Endothelial cell of umbilical vein (primary cell): Measurements from ENCODE around the gene GPRIN2. TPM values are rescaled to one million over a fixed set of nuclear protein-coding genes. Genes with fewer than 3 reads are reported as not detected.

Source experiments
- BruUV-seq: library from RNA; stranded (reverse); fragments of 400-500 nt; replicated peaks from 2 replicates; lab custom pipeline; 2021; lab: Mats Ljungman, UMichigan
- CTCF ChIA-PET: fragments of 300-600, 350-600 bp; sonication (Branson Sonifier 250); formaldehyde crosslinking; loops from one replicate; lab custom pipeline; 2021; ENCODE audit warnings: antibody characterized with exemption, inconsistent platforms; lab: Charles Lee
- POLR2A ChIA-PET: fragments of 300-600, 350-600 bp; sonication (Branson Sonifier 250); formaldehyde crosslinking; loops from one replicate; lab custom pipeline; 2021; ENCODE audit warnings: antibody characterized with exemption, inconsistent platforms; lab: Charles Lee
- DNase-seq: peaks from one replicate; pipeline ENCODE4 v3.0.0-alpha.2; 2011; ENCODE audit warnings: low read depth, low spot score
- FAIRE-seq: peaks from 2 replicates; lab custom pipeline; 2011; peaks lifted over from hg19 to GRCh38; lab: Jason Lieb, UNC
- H2AFZ ChIP-seq: 2 replicates; pipeline ENCODE4 v1.6.0; 2012; ENCODE audit warnings: low read depth, low read length, control low read depth, inconsistent platforms
- H3K27ac ChIP-seq: 2 replicates; pipeline ENCODE4 v1.5.1; 2011; ENCODE audit warnings: low read depth, mild to moderate bottlenecking, control low read depth, low read length, moderate library complexity; ENCODE audit not compliant: insufficient read depth
- H3K27me3 ChIP-seq, 2 experiments: 2 replicates each; pipeline versions ENCODE4 v1.6.0 to v1.6.1; 2011; ENCODE audit warnings: low read length in 2 of 2, mixed read lengths in 1 of 2; ENCODE audit not compliant: control insufficient read depth in 2 of 2, insufficient read depth in 2 of 2
- H3K36me3 ChIP-seq, 2 experiments: 2 replicates in 1 of 2; 3 replicates in 1 of 2; pipeline ENCODE4 v1.5.1; 2011; ENCODE audit warnings: low read length in 2 of 2, mild to moderate bottlenecking in 1 of 2, moderate library complexity in 1 of 2; ENCODE audit not compliant: control insufficient read depth in 2 of 2, insufficient read depth in 2 of 2; ENCODE audit errors: extremely low read depth in 1 of 2
- H3K4me1 ChIP-seq: 3 replicates; pipeline ENCODE4 v1.5.1; 2011; ENCODE audit warnings: mild to moderate bottlenecking, low read length; ENCODE audit not compliant: control insufficient read depth, insufficient read depth; ENCODE audit errors: extremely low read depth
- H3K4me2 ChIP-seq: 2 replicates; pipeline ENCODE4 v1.6.1; 2011; ENCODE audit warnings: low read length, control low read depth, mixed read lengths; ENCODE audit not compliant: insufficient read depth
- H3K4me3 ChIP-seq, 3 experiments: fragments of 200-600 bp in 1 of 3; sonication (generic), shearing (Covaris generic) in 1 of 3; replicated peaks in 1 of 3; 2 replicates each; pipeline ENCODE4 v1.5.1; 2011 to 2016; ENCODE audit warnings: control low read depth in 3 of 3, low read length in 3 of 3, mild to moderate bottlenecking in 2 of 3, inconsistent platforms in 1 of 3, low read depth in 1 of 3, moderate library complexity in 1 of 3; ENCODE audit not compliant: insufficient read depth in 1 of 3
- H3K79me2 ChIP-seq: 2 replicates; pipeline ENCODE4 v1.6.0; 2012; ENCODE audit warnings: low read length, inconsistent platforms; ENCODE audit not compliant: control insufficient read depth, insufficient read depth
- H3K9ac ChIP-seq: replicated peaks from 2 replicates; pipeline ENCODE3; 2011; ENCODE audit warnings: low read length, control low read depth; ENCODE audit not compliant: insufficient read depth; ENCODE audit errors: extremely low read depth
- H3K9me1 ChIP-seq: replicated peaks from 3 replicates; pipeline ENCODE4 v1.6.0; 2011; ENCODE audit warnings: mild to moderate bottlenecking, low read length; ENCODE audit not compliant: control insufficient read depth, insufficient read depth; ENCODE audit errors: extremely low read depth
- H3K9me3 ChIP-seq: replicated peaks from 2 replicates; pipeline ENCODE4 v1.5.1; 2012; ENCODE audit warnings: low read length, inconsistent platforms; ENCODE audit not compliant: control insufficient read depth, insufficient read depth
- H4K20me1 ChIP-seq: replicated peaks from 2 replicates; pipeline ENCODE3; 2011; ENCODE audit warnings: mild to moderate bottlenecking, low read length; ENCODE audit not compliant: control insufficient read depth, insufficient read depth; ENCODE audit errors: extremely low read depth
- CTCF ChIP-seq, 2 donors: IDR thresholded peaks; 1 replicate in 1 of 2; 2 replicates in 1 of 2; pipeline ENCODE4 v1.5.1; 2011; ENCODE audit warnings: low read length in 2 of 2, mild to moderate bottlenecking in 2 of 2, moderate library complexity in 2 of 2, control low read depth in 1 of 2, inconsistent platforms in 1 of 2, low read depth in 1 of 2; ENCODE audit not compliant: insufficient read depth in 1 of 2; ENCODE audit errors: extremely low read depth in 1 of 2
- EZH2 ChIP-seq: IDR thresholded peaks from 2 replicates; pipeline ENCODE4 v1.6.1; 2012; ENCODE audit warnings: borderline replicate concordance, low read depth, mild to moderate bottlenecking, moderate library complexity, low read length, inconsistent platforms; ENCODE audit not compliant: severe bottlenecking
- FOS ChIP-seq: IDR thresholded peaks from 2 replicates; pipeline ENCODE4 v1.6.1; 2011; ENCODE audit warnings: mild to moderate bottlenecking, low read length, moderate library complexity, borderline replicate concordance; ENCODE audit not compliant: insufficient read depth
- GATA2 ChIP-seq: IDR thresholded peaks from 2 replicates; pipeline ENCODE4 v1.7.0; 2011; ENCODE audit warnings: low read depth, mild to moderate bottlenecking, moderate library complexity, mixed read lengths, low read length; ENCODE audit not compliant: insufficient read length, insufficient read depth
- JUN ChIP-seq: IDR thresholded peaks from 2 replicates; pipeline ENCODE4 v1.6.1; 2011; ENCODE audit warnings: borderline replicate concordance, low read depth; ENCODE audit not compliant: insufficient read length, insufficient read depth
- MAX ChIP-seq: IDR thresholded peaks from 2 replicates; pipeline ENCODE4 v1.6.1; 2011; ENCODE audit not compliant: insufficient read depth, insufficient read length
- MYC ChIP-seq: IDR thresholded peaks from one replicate; pipeline ENCODE4 v1.6.1; 2011; ENCODE audit warnings: mild to moderate bottlenecking, low read depth, low read length
- POLR2A ChIP-seq: IDR thresholded peaks from 2 replicates; pipeline ENCODE4 v1.6.1; 2012; ENCODE audit warnings: low read depth, mild to moderate bottlenecking, control low read depth, low read length
- POLR2AphosphoS5 ChIP-seq: IDR thresholded peaks from 2 replicates; pipeline ENCODE4 v1.6.1; 2012; ENCODE audit warnings: low read depth, mild to moderate bottlenecking, control low read depth, low read length, moderate library complexity; ENCODE audit not compliant: insufficient read depth
- dilution Hi-C: fragments of 300-500 bp; cut with MboI; formaldehyde crosslinking; loops from one replicate; pipeline ENCODE4 v1.15.0; 2019; ENCODE audit warnings: low sequenced_read_pairs; ENCODE audit not compliant: extremely low pct_ligation_motif_present
- intact Hi-C: fragments of 100-400 bp; cut with micrococcal nuclease; formaldehyde crosslinking; loops from one replicate; pipeline ENCODE4 v1.10.0; 2022
- polyA plus RNA-seq, 4 experiments: library from polyadenylated mRNA; depleted of rRNA in 3 of 4; stranded (reverse) in 3 of 4; unstranded in 1 of 4; fragments of >200 nt; gene quantifications; 2 replicates each; pipeline versions ENCODE4 v1.2.1 to v1.2.3, GENCODE V29; 2011 to 2012; ENCODE audit warnings: missing spikeins in 1 of 4
- total RNA-seq: library from RNA; stranded (reverse); gene quantifications from 2 replicates; pipeline ENCODE4 v1.2.3, GENCODE V29; 2021

Gene GPRIN2
- total and polyA plus RNA-seq, 2 donors (not counting 3 experiments of a cell fraction or from before 2014, with no cell fraction given): not detected

- no peak overlapping the region for H2AFZ ChIP-seq
- no peaks in the 10 kb centered on the region for H3K9me3 ChIP-seq
- H3K79me2 ChIP-seq: no peaks in the 10 kb centered on the region
- H4K20me1 ChIP-seq: no peaks in the 10 kb centered on the region
- intact Hi-C loops: no loop called here
- DNase-seq (no peak), FAIRE-seq (no peak)
- CTCF ChIA-PET: no interaction called here
- H3K4me3 ChIP-seq: no peak overlapping the region
- no peaks in the 10 kb centered on the region for H3K36me3 ChIP-seq
- TF ChIP-seq POLR2A: no peak
- TF ChIP-seq POLR2AphosphoS5: no peak
- TF ChIP-seq EZH2: no peak
- no peak for TF ChIP-seq MYC
- no peak for TF ChIP-seq GATA2
- TF ChIP-seq MAX: no peak
- TF ChIP-seq JUN: no peak
- TF ChIP-seq CTCF (IDR thresholded peaks at IDR 0.05; ENCODE audit: extremely low read depth in 1 of 2, insufficient read depth in 1 of 2, low read depth in 1 of 2, low read length in 2 of 2): no peak
- TF ChIP-seq FOS: no peak
- POLR2A ChIA-PET: no interaction called here
- H3K9me1 ChIP-seq: no peaks in the 10 kb centered on the region
- H3K27ac ChIP-seq: no peak overlapping the region
- dilution Hi-C loops: no loop called here
- H3K27me3 ChIP-seq: no peaks in the 10 kb centered on the region
- no TSS peak for BruUV-seq
- no peaks in the 10 kb centered on the region for H3K4me1 ChIP-seq
- H3K9ac ChIP-seq: no peak overlapping the region
- H3K4me2 ChIP-seq: no peak overlapping the region
These were observed 40.7 kb downstream of the GPRIN2 start for GRCh38 chr10:46515793-46516192.
